VCaP (cell line): Measurements from ENCODE around the gene WDR1.
A peak's percentile ranks its signal among the peaks of the same experiment; 100 is the strongest.

ENCODE experiments used
- H3K27ac ChIP-seq: fragments of 450-650 bp; 2 replicates; pipeline ENCODE4 v1.5.1; 2017
- CTCF ChIP-seq: fragments of 450-650 bp; conservative IDR thresholded peaks from 2 replicates; pipeline ENCODE4 v1.5.1; 2017; ENCODE audit warnings: mild to moderate bottlenecking, moderate library complexity

WDR1 gene

DNA sequence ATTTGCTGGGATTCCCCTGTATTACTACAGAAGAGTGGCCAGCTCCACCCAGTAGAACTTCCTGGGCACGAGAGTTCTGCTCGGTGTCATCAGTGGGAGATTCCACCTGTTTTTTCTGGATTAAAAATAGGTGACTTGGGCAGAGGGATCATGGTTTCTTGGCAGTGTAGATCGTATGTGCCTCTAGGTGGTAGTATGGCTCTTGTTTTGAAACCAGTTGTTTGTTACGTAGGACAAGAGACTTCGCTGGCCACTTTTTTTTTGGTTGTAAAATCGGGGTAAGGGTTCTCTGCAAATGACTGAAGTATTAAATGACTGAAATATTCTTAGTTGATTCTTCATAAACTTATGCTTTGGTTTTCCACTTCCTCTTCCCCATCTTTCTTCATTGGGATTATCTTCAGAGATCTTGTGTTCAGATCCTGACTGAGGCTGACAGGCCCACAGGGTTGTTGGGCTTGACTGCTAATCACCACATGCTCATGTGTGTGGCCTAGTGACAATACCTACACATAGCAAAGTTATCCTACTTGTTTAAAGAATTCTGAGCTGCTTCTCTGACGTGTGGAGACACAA lies 43.8 kb upstream of the WDR1 start:
- no peak overlapping the region for H3K27ac ChIP-seq

DNA sequence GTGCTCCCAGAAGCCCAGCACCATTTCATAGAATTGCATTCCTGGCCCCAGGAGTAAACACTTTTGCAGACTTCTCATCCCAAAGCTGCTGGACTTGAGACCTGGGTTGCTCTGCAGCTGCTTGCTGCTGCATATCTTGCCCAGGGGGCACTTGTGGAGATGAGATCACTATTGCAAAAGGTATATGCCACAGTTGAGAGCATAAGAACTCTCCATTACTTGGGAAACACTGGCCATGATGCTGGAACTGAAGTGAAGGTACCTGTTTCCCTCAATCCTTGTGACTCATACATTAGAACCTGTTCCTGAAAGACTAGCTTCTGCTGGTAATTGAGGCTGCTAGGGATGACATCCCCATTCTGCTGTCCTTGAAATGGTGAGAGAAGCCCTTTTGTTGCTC lies 43.1 kb upstream of the WDR1 start:
- no peak for TF ChIP-seq CTCF
- no peak overlapping the region for H3K27ac ChIP-seq

More for the DNA sequence above, 43.8 kb upstream of the WDR1 start:
- peak; percentile 58 for TF ChIP-seq CTCF

DNA sequence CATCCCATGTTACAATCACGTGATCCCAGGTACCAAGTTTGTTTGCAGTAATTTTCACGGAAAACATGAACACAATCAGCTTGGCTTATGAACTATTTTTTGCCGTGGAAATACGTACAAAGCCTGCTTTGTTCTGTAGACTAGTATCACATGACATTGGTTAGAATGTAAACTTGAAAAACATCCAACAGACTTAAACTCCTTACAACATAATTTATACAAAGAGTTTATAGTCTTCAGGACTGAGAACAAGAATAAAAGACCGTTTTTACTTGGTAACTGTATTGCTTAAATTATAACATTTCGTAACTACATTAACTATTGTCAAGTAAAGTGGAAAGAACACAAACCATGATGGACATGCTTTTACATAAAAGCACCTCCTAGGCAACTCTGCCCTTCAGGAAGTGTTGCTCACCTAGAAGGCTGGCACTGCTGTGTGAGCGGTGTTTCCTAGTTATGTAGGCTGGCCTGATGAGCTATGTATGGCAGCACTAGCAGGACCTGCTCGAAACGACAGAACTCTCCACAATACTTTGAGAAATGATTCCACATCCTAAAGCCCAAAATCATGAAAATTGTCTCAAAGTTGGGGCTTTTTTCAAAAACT lies 41.8 kb upstream of the WDR1 start:
- TF ChIP-seq CTCF: no peak
- H3K27ac ChIP-seq: no peak overlapping the region

- TF ChIP-seq CTCF: peak; percentile 85
- no peak overlapping the region for H3K27ac ChIP-seq
Measured at GRCh38 chr4:10157478-10158332, 41.1 kb upstream of the WDR1 start.

- H3K27ac ChIP-seq: no peak overlapping the region
- TF ChIP-seq CTCF: no peak
Measured at GRCh38 chr4:10154241-10154640, 37.6 kb upstream of the WDR1 start.

- no peak for TF ChIP-seq CTCF
- no peak overlapping the region for H3K27ac ChIP-seq
Measured at GRCh38 chr4:10153161-10153560, 36.6 kb upstream of the WDR1 start.

DNA sequence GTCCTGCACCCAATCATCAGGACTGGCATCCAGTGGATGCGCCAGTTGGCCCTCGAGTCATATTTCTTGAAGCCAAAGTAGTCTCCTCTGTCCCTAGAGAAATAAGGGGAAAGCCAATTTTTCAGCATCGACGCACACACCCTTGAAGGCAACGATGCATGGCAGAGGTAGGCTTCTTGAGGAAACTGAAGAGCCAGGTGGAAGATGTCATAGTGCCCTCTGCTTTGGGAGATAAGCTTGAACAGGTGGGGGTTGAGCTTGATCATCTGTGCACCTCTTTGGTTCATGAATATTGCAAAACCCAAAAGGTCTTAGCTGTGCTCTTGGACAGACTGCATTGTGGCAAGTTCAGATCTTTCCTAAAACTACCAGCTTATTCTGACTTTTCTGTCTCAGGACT lies 34.6 kb upstream of the WDR1 start:
- no peak for TF ChIP-seq CTCF
- no peak overlapping the region for H3K27ac ChIP-seq
